RWPE2 (cell line): ENCODE data around the gene FAM162B.

Experiments used
- ATAC-seq: fragments of 200-7000 bp; cut with Tn5 transposase; 3 replicates; pipeline ENCODE4 v1.9.1; 2021; ENCODE audit warnings: low read depth
- DNase-seq: peaks from one replicate; pipeline ENCODE4 v3.0.0-alpha.2; 2020; ENCODE audit warnings: low spot score
- H3K27ac ChIP-seq: fragments of 450-650 bp; 2 replicates; pipeline ENCODE4 v1.5.1; 2017; ENCODE audit warnings: mild to moderate bottlenecking; ENCODE audit not compliant: poor library complexity, severe bottlenecking
- H3K27me3 ChIP-seq: fragments of 250-450 bp; sonication (Bioruptor Pico); 2 replicates; pipeline ENCODE4 v1.5.1; 2021; ENCODE audit warnings: mild to moderate bottlenecking, moderate library complexity; ENCODE audit not compliant: insufficient read depth, poor library complexity, severe bottlenecking
- H3K36me3 ChIP-seq: fragments of 250-450 bp; sonication (Bioruptor Pico); 2 replicates; pipeline ENCODE4 v1.5.1; 2020; ENCODE audit warnings: low read depth, mild to moderate bottlenecking, moderate library complexity
- H3K4me1 ChIP-seq: fragments of 250-450 bp; sonication (Bioruptor Pico); 2 replicates; pipeline ENCODE4 v1.5.1; 2021; ENCODE audit warnings: mild to moderate bottlenecking, moderate library complexity; ENCODE audit not compliant: insufficient read depth, poor library complexity, severe bottlenecking
- H3K4me3 ChIP-seq: fragments of 250-450 bp; sonication (Bioruptor Pico); 2 replicates; pipeline ENCODE4 v1.5.1; 2021; ENCODE audit warnings: mild to moderate bottlenecking, moderate library complexity; ENCODE audit not compliant: severe bottlenecking
- H3K9me3 ChIP-seq: fragments of 250-450 bp; sonication (Bioruptor Pico); 2 replicates; pipeline ENCODE4 v1.5.1; 2021; ENCODE audit warnings: mild to moderate bottlenecking, moderate library complexity; ENCODE audit not compliant: severe bottlenecking
- TF ChIP-seq, protein P1 (sequence below): fragments of 450-650 bp; IDR thresholded peaks from one replicate; pipeline ENCODE4 v1.5.1; 2017; ENCODE audit warnings: mild to moderate bottlenecking, moderate library complexity; ENCODE audit not compliant: poor library complexity, severe bottlenecking

The FAM162B gene

DNA sequence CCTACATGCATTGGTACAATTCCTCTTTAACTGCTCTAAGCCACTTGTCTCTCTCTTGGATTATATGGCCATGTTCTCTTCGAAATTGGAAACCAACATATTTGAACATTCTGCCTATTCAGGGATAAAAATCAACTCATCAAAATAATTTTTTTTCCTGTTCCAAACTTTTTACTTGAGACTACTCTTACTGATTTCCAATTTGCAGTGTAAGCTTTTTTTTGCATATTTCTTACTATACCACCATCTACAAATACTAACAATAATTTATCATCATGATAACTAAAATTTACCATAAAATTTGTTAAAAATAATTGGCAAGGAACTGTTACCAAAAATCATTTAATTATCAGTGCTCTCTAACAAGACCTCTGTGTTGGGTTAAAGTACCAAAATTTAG, 6.9 kb upstream of the FAM162B start:
- no peaks in the 10 kb centered on the region for H3K9me3 ChIP-seq
- ATAC-seq (no peak), DNase-seq (no peak)
- no peak overlapping the region for H3K27ac ChIP-seq
- TF ChIP-seq, protein P1, sequence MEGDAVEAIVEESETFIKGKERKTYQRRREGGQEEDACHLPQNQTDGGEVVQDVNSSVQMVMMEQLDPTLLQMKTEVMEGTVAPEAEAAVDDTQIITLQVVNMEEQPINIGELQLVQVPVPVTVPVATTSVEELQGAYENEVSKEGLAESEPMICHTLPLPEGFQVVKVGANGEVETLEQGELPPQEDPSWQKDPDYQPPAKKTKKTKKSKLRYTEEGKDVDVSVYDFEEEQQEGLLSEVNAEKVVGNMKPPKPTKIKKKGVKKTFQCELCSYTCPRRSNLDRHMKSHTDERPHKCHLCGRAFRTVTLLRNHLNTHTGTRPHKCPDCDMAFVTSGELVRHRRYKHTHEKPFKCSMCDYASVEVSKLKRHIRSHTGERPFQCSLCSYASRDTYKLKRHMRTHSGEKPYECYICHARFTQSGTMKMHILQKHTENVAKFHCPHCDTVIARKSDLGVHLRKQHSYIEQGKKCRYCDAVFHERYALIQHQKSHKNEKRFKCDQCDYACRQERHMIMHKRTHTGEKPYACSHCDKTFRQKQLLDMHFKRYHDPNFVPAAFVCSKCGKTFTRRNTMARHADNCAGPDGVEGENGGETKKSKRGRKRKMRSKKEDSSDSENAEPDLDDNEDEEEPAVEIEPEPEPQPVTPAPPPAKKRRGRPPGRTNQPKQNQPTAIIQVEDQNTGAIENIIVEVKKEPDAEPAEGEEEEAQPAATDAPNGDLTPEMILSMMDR: no peak
- H3K36me3 ChIP-seq: no peaks in the 10 kb centered on the region
- H3K4me3 ChIP-seq: no peak overlapping the region
- H3K27me3 ChIP-seq: peaks cover 7% of the 10 kb centered on the region
- no peaks in the 10 kb centered on the region for H3K4me1 ChIP-seq

- TF ChIP-seq, protein P1: no peak
- no peaks in the 10 kb centered on the region for H3K9me3 ChIP-seq
- no peaks in the 10 kb centered on the region for H3K36me3 ChIP-seq
- no peak for DNase-seq
- H3K27ac ChIP-seq: no peak overlapping the region
- no peak overlapping the region for H3K4me3 ChIP-seq
- peaks cover 52% of the 10 kb centered on the region for H3K27me3 ChIP-seq
- no peak for ATAC-seq
- no peaks in the 10 kb centered on the region for H3K4me1 ChIP-seq
These were observed 2.2 kb upstream of the FAM162B start for GRCh38 chr6:116767715-116768114.

GRCh38 chr6:116766506-116767176, 1.1 kb upstream of the FAM162B start:
- H3K4me3 ChIP-seq: no peak overlapping the region
- no peak for DNase-seq
- H3K27me3 ChIP-seq: peaks cover 58% of the 10 kb centered on the region
- ATAC-seq: no peak
- no peaks in the 10 kb centered on the region for H3K4me1 ChIP-seq
- H3K36me3 ChIP-seq: no peaks in the 10 kb centered on the region
- TF ChIP-seq, protein P1: no peak
- H3K9me3 ChIP-seq: no peaks in the 10 kb centered on the region
- H3K27ac ChIP-seq: no peak overlapping the region

DNA sequence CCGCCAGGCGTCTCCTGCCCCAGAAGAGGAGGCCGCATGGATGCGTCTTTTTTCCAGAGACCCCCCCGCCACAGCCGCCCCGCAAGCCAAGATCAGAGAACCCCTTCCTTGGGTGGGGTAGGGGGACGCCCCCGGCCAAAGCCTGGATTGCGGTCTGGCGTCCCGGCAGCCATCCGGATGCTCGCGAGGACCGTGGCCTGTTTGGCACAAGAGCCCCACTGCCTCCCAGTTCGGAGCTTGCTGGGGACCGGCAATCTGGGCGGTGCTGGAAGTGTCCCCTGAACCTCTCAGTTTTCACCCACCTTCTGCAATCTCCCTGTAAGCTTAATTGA, 924 bp downstream of the FAM162B start:
- DNase-seq (no peak), ATAC-seq (no peak)
- H3K4me1 ChIP-seq: no peaks in the 10 kb centered on the region
- peaks cover 1% of the 10 kb centered on the region for H3K9me3 ChIP-seq
- TF ChIP-seq, protein P1: no peak
- H3K27me3 ChIP-seq: peaks cover 58% of the 10 kb centered on the region
- H3K4me3 ChIP-seq: no peak overlapping the region
- no peaks in the 10 kb centered on the region for H3K36me3 ChIP-seq
- H3K27ac ChIP-seq: no peak overlapping the region

DNA sequence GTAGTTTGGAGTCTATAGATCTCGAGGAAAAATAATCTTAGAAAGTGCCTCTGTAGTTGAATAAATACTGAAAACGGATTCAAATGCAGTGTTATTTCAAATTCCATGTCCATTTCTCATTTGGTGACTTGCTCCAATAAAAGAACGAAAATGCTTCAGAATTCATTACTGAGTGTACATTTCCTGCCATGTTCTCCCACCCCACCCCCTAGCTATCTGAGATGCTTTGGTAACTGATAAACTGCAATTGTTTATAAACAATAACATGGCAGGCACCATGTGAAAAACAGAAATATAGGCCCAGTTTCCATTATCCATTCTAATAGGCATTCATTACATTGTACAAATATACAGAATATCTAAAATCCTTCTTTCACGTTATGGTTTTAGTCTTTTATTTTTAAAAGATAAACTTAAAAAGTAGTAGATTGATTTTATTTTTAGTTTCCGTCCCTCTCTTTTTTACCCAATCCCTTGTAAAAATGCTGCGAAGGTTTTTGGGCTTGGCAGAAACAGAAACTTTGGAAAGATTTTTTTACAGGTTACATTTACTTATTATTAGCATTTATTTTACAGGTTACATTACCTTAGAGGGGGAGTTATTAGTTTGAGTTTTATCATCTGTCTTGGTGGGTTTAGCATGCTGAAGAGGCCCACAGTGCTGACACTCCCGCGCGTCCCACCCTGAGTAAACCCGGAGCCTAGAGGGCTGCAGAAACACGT, 1.5 kb downstream of the FAM162B start:
- no peak overlapping the region for H3K4me3 ChIP-seq
- no peak for ATAC-seq
- no peak overlapping the region for H3K27ac ChIP-seq

More for the DNA sequence above, 1.5 kb downstream of the FAM162B start:
- DNase-seq: no peak
- H3K27me3 ChIP-seq: peaks cover 58% of the 10 kb centered on the region
- TF ChIP-seq, protein P1: no peak
- no peaks in the 10 kb centered on the region for H3K36me3 ChIP-seq
- H3K9me3 ChIP-seq: peaks cover 1% of the 10 kb centered on the region
- H3K4me1 ChIP-seq: no peaks in the 10 kb centered on the region
